Left ventricle myocardium inferior (tissue), 1 donor: ENCODE data around the gene DNAJC7. TPM values are rescaled to one million over a fixed set of nuclear protein-coding genes. Genes with fewer than 3 reads are reported as not detected.
"Not testable (repeated sequence)": the region's sequence is repeated elsewhere in the genome, so short reads cannot be mapped to it uniquely, and the experiment has no call there.

Experiments
- DNase-seq: peaks from one replicate; pipeline ENCODE4 v3.0.0-alpha.2; 2020
- H3K27ac ChIP-seq: fragments of 200-600 bp; replicated peaks from 2 replicates; pipeline ENCODE4 v1.8.0; 2021
- H3K27me3 ChIP-seq: fragments of 200-600 bp; 2 replicates; pipeline ENCODE4 v1.8.0; 2021; ENCODE audit warnings: low read depth
- H3K36me3 ChIP-seq: fragments of 200-600 bp; 2 replicates; pipeline ENCODE4 v1.8.0; 2021
- H3K4me1 ChIP-seq: fragments of 200-600 bp; 2 replicates; pipeline ENCODE4 v1.8.0; 2021
- H3K4me3 ChIP-seq: fragments of 200-600 bp; 2 replicates; pipeline ENCODE4 v1.8.0; 2021; ENCODE audit warnings: mild to moderate bottlenecking, moderate library complexity
- H3K9me3 ChIP-seq: fragments of 200-600 bp; replicated peaks from 2 replicates; pipeline ENCODE4 v1.8.0; 2021
- CTCF ChIP-seq: fragments of 200-600 bp; IDR thresholded peaks from 2 replicates; pipeline ENCODE4 v1.8.0; 2021; ENCODE audit warnings: antibody characterized with exemption, mild to moderate bottlenecking, borderline replicate concordance
- intact Hi-C: fragments of 100-400 bp; cut with micrococcal nuclease; formaldehyde crosslinking; loops from one replicate; pipeline ENCODE4 v1.11.0; 2022
- total RNA-seq: library from RNA; stranded (reverse); fragmentation: NEBNext Ultra II Directional; extraction: Animal tissue kit (Norgen Biotek cat#: 25700); gene quantifications from one replicate; pipeline ENCODE4 v1.2.1, GENCODE V29; 2021
- donor health status: DM: no; HTN: yes; CAD: no; lungs with severe emphysema.

DNAJC7 gene
- total RNA-seq, 1 donor from 2014 or later: 71.2 TPM

- H3K9me3 ChIP-seq: no peaks in the 10 kb centered on the region
- H3K4me1 ChIP-seq: peaks cover 13% of the 10 kb centered on the region
- H3K27ac ChIP-seq: peak overlapping the region; percentile 82
- TF ChIP-seq CTCF: no peak
- no peaks in the 10 kb centered on the region for H3K36me3 ChIP-seq
- H3K27me3 ChIP-seq: no peaks in the 10 kb centered on the region
- no peak overlapping the region for H3K4me3 ChIP-seq
- DNase-seq: peak; percentile 54
- intact Hi-C loops: no loop called here
Measured at GRCh38 chr17:41937970-41938954, 79.0 kb downstream of the DNAJC7 start.

- Histone ChIP-seq H3K36me3 (no peaks in the 10 kb centered on the region), H3K4me1 (peaks cover 18% of the 10 kb centered on the region), H3K4me3 (no peak overlapping the region), H3K27me3 (no peaks in the 10 kb centered on the region), H3K9me3 (no peaks in the 10 kb centered on the region), H3K27ac (no peak overlapping the region)
- no peak for DNase-seq
- TF ChIP-seq CTCF: no peak
- intact Hi-C loops: no loop called here
Measured at GRCh38 chr17:41935641-41936040, 81.6 kb downstream of the DNAJC7 start.

- no peak overlapping the region for H3K4me3 ChIP-seq
- no peaks in the 10 kb centered on the region for H3K36me3 ChIP-seq
- intact Hi-C loops: no loop called here
- no peak for DNase-seq
- TF ChIP-seq CTCF: no peak
- H3K9me3 ChIP-seq: no peaks in the 10 kb centered on the region
- H3K27me3 ChIP-seq: no peaks in the 10 kb centered on the region
- H3K27ac ChIP-seq: no peak overlapping the region
- peaks cover 25% of the 10 kb centered on the region for H3K4me1 ChIP-seq
Measured at GRCh38 chr17:41932816-41933389, 84.3 kb downstream of the DNAJC7 start.

- peaks cover 20% of the 10 kb centered on the region for H3K4me1 ChIP-seq
- H3K36me3 ChIP-seq, H3K9me3 ChIP-seq, H3K27me3 ChIP-seq, H3K27ac ChIP-seq, DNase-seq, H3K4me3 ChIP-seq, intact Hi-C loops: not testable (repeated sequence)
Measured at GRCh38 chr17:41931715-41932114, 85.5 kb downstream of the DNAJC7 start.

- H3K27ac ChIP-seq: peak overlapping the region; percentile 87
- H3K36me3 ChIP-seq, H3K9me3 ChIP-seq, DNase-seq, H3K27me3 ChIP-seq, intact Hi-C loops: not testable (repeated sequence)
- H3K4me3 ChIP-seq: peak overlapping the region; percentile 69
- peaks cover 20% of the 10 kb centered on the region for H3K4me1 ChIP-seq
Measured at GRCh38 chr17:41930833-41931156, 86.4 kb downstream of the DNAJC7 start.

GRCh38 chr17:41930009-41930832 lies 87.0 kb downstream of the DNAJC7 start, which contains the start of gene ODAD4:
TSS of gene ODAD4 (plus strand) at chr17:41930617. CDS start at chr17:41930724, 107 bp downstream.
- H3K4me1 ChIP-seq: peaks cover 20% of the 10 kb centered on the region
- TF ChIP-seq CTCF: peak; percentile 64

More at GRCh38 chr17:41930009-41930832, 87.0 kb downstream of the DNAJC7 start, which contains the start of gene ODAD4:
- Histone ChIP-seq H3K27ac (peak within 1 kb of the TSS; percentile 87), H3K36me3 (no peaks in the 10 kb centered on the region), H3K9me3 (no peaks in the 10 kb centered on the region), H3K4me3 (peak within 1 kb of the TSS; percentile 69), H3K27me3 (no peaks in the 10 kb centered on the region)
- intact Hi-C loops: no loop called here
- peak; percentile 98 for DNase-seq
